ENCODE data around the gene DRAP1. TPM values are rescaled to one million over a fixed set of nuclear protein-coding genes. Genes with fewer than 3 reads are reported as not detected.
"Not testable (repeated sequence)": the region's sequence is repeated elsewhere in the genome, so short reads cannot be mapped to it uniquely, and the experiment has no call there.

DRAP1 gene
- total RNA-seq, 1 donor from 2014 or later: 106 TPM

- H3K36me3 Mint-ChIP-seq (ENCODE audit: unreplicated experiment): peaks cover 12% of the 10 kb centered on the region
- peak; percentile 87 for DNase-seq (ENCODE audit: extremely low spot score, unreplicated experiment)
- no peaks in the 10 kb centered on the region for H3K9me3 Mint-ChIP-seq (ENCODE audit: unreplicated experiment)
- peak overlapping the region; percentile 73 for H3K4me3 Mint-ChIP-seq (ENCODE audit: unreplicated experiment)
- H3K27ac Mint-ChIP-seq (ENCODE audit: unreplicated experiment): peak overlapping the region; percentile 80
- peaks cover 71% of the 10 kb centered on the region for H3K4me1 Mint-ChIP-seq (ENCODE audit: unreplicated experiment)
- no peaks in the 10 kb centered on the region for H3K27me3 Mint-ChIP-seq (ENCODE audit: unreplicated experiment)
- peak; percentile 35 for TF ChIP-seq CTCF (IDR thresholded peaks at IDR 0.05)
These were observed 27.7 kb upstream of the DRAP1 start for GRCh38 chr11:65891219-65892136.

GRCh38 chr11:65892137-65892540 is 27.1 kb upstream of the DRAP1 start:
- not testable (repeated sequence) for DNase-seq (ENCODE audit: extremely low spot score, unreplicated experiment); H3K36me3 Mint-ChIP-seq (ENCODE audit: unreplicated experiment); H3K9me3 Mint-ChIP-seq (ENCODE audit: unreplicated experiment); H3K27me3 Mint-ChIP-seq (ENCODE audit: unreplicated experiment)
- H3K4me1 Mint-ChIP-seq (ENCODE audit: unreplicated experiment): peaks cover 67% of the 10 kb centered on the region
- H3K27ac Mint-ChIP-seq (ENCODE audit: unreplicated experiment): peak overlapping the region; percentile 80
- H3K4me3 Mint-ChIP-seq (ENCODE audit: unreplicated experiment): peak overlapping the region; percentile 73

- peaks cover 8% of the 10 kb centered on the region for H3K36me3 Mint-ChIP-seq (ENCODE audit: unreplicated experiment)
- no peaks in the 10 kb centered on the region for H3K9me3 Mint-ChIP-seq (ENCODE audit: unreplicated experiment)
- H3K4me1 Mint-ChIP-seq (ENCODE audit: unreplicated experiment): peaks cover 66% of the 10 kb centered on the region
- no peak for DNase-seq (ENCODE audit: extremely low spot score, unreplicated experiment)
- no peak for TF ChIP-seq CTCF (IDR thresholded peaks at IDR 0.05)
- peak overlapping the region; percentile 80 for H3K27ac Mint-ChIP-seq (ENCODE audit: unreplicated experiment)
- H3K4me3 Mint-ChIP-seq (ENCODE audit: unreplicated experiment): peak overlapping the region; percentile 73
- no peaks in the 10 kb centered on the region for H3K27me3 Mint-ChIP-seq (ENCODE audit: unreplicated experiment)
These were observed 26.4 kb upstream of the DRAP1 start for GRCh38 chr11:65892661-65893317.

- TF ChIP-seq CTCF (IDR thresholded peaks at IDR 0.05): no peak
- Mint-ChIP-seq H3K27me3 (ENCODE audit: unreplicated experiment) (no peaks in the 10 kb centered on the region), H3K9me3 (ENCODE audit: unreplicated experiment) (no peaks in the 10 kb centered on the region), H3K36me3 (ENCODE audit: unreplicated experiment) (peaks cover 8% of the 10 kb centered on the region), H3K4me1 (ENCODE audit: unreplicated experiment) (peaks cover 64% of the 10 kb centered on the region), H3K4me3 (ENCODE audit: unreplicated experiment) (no peak overlapping the region), H3K27ac (ENCODE audit: unreplicated experiment) (peak overlapping the region; percentile 80)
- no peak for DNase-seq (ENCODE audit: extremely low spot score, unreplicated experiment)
These were observed 25.1 kb upstream of the DRAP1 start for GRCh38 chr11:65894034-65894591.

- H3K27ac Mint-ChIP-seq (ENCODE audit: unreplicated experiment): peak overlapping the region; percentile 79
- no peak for TF ChIP-seq CTCF (IDR thresholded peaks at IDR 0.05)
- H3K36me3 Mint-ChIP-seq (ENCODE audit: unreplicated experiment): peaks cover 8% of the 10 kb centered on the region
- H3K9me3 Mint-ChIP-seq (ENCODE audit: unreplicated experiment): no peaks in the 10 kb centered on the region
- no peak overlapping the region for H3K4me3 Mint-ChIP-seq (ENCODE audit: unreplicated experiment)
- no peak for DNase-seq (ENCODE audit: extremely low spot score, unreplicated experiment)
- no peaks in the 10 kb centered on the region for H3K27me3 Mint-ChIP-seq (ENCODE audit: unreplicated experiment)
- H3K4me1 Mint-ChIP-seq (ENCODE audit: unreplicated experiment): peaks cover 52% of the 10 kb centered on the region
These were observed 23.7 kb upstream of the DRAP1 start for GRCh38 chr11:65895482-65895981.

Measured in osteocyte (in vitro differentiated cells).